Stomach (tissue), 9 donors: Measurements from ENCODE around the gene SWI5. TPM values are rescaled to one million over a fixed set of nuclear protein-coding genes. Genes with fewer than 3 reads are reported as not detected.

Experiments used
- DNase-seq, 2 donors: peaks; one replicate each; pipeline versions ENCODE4 v3.0.0 to v3.0.0-alpha.2; 2013 to 2019
- H3K27ac ChIP-seq, 5 donors: fragments of 200-600 bp in 4 of 5; sonication (generic) in 4 of 5; one replicate each; pipeline ENCODE4 v1.5.1; 2013 to 2019; ENCODE audit warnings: mild to moderate bottlenecking in 1 of 5, moderate library complexity in 1 of 5
- H3K27me3 ChIP-seq, 3 donors: fragments of 200-600 bp; sonication (generic); one replicate each; pipeline ENCODE4 v1.5.1; 2017 to 2019; ENCODE audit warnings: mixed run types in 1 of 3
- H3K36me3 ChIP-seq, 4 donors: fragments of 200-600 bp; sonication (generic); 1 replicate in 3 of 4; 2 replicates in 1 of 4; pipeline ENCODE4 v1.5.1; 2016 to 2019
- H3K4me1 ChIP-seq, 4 donors: fragments of 200-600 bp; sonication (generic); one replicate each; pipeline ENCODE4 v1.5.1; 2016 to 2019
- H3K4me3 ChIP-seq, 4 donors: fragments of 200-600 bp; sonication (generic) in 3 of 4; one replicate each; pipeline ENCODE4 v1.5.1; 2016 to 2019; ENCODE audit warnings: mild to moderate bottlenecking in 1 of 4
- H3K9me3 ChIP-seq, 4 donors: fragments of 200-600 bp; sonication (generic); one replicate each; pipeline ENCODE4 v1.5.1; 2016 to 2019
- CTCF ChIP-seq, 7 experiments: fragments of 450-650 bp in 4 of 7; fragments of 200-600 bp in 3 of 7; sonication (generic) in 3 of 7; IDR thresholded peaks; one replicate each; pipeline ENCODE4 v1.5.1; 2016 to 2019; ENCODE audit warnings: antibody characterized with exemption in 7 of 7, control low read depth in 2 of 7, mild to moderate bottlenecking in 1 of 7
- EP300 ChIP-seq: sonication (generic); formaldehyde crosslinking; IDR thresholded peaks from one replicate; pipeline ENCODE4 v1.6.1; 2017; ENCODE audit warnings: antibody characterized with exemption
- POLR2A ChIP-seq, 4 donors: fragments of 450-650 bp; IDR thresholded peaks; one replicate each; pipeline ENCODE4 v1.6.1; 2016; ENCODE audit warnings: antibody characterized with exemption in 4 of 4, control low read depth in 2 of 4, mild to moderate bottlenecking in 1 of 4, moderate library complexity in 1 of 4
- POLR2AphosphoS5 ChIP-seq, 3 donors: sonication (generic); formaldehyde crosslinking; IDR thresholded peaks; one replicate each; pipeline ENCODE4 v1.6.1; 2016; ENCODE audit warnings: antibody characterized with exemption in 3 of 3
- WGBS, 5 donors: extraction: QIAGEN DNeasy Blood & Tissue Kit in 3 of 5; methylation state at CpG; one replicate each; pipeline versions ENCODE4 v1.1.5 to v1.1.7; 2013 to 2018; 5-methylcytosine and 5-hydroxymethylcytosine counted together
- intact Hi-C: fragments of 100-400 bp; cut with DNase I; formaldehyde crosslinking; loops from one replicate; pipeline ENCODE4 v1.15.1; 2023; ENCODE audit warnings: low total_unique reads
- polyA plus RNA-seq, 3 donors: library from polyadenylated mRNA; stranded (reverse); fragments of 200-250 nt; gene quantifications; one replicate each; pipeline ENCODE4 v1.2.3, GENCODE V29; 2013
- total RNA-seq, 5 donors: library from RNA; depleted of rRNA; stranded (reverse); fragments of >200 nt; gene quantifications; one replicate each; pipeline versions ENCODE4 v1.1.0 to v1.2.3, GENCODE V29; 2014 to 2016
- donor health status: healthy with polysubstance abuse.
- donor health status: Bipolar disorder and iron deficiency.
- donor health status: healthy.

Gene SWI5
- total and polyA plus RNA-seq, 8 donors, result 8.1 to 61.3 (median 32.9) TPM; not detected in 2

- H3K27ac ChIP-seq, result no peak overlapping the region
- no peaks in the 10 kb centered on the region for H3K27me3 ChIP-seq
- no peaks in the 10 kb centered on the region for H3K4me1 ChIP-seq
- 75 to 85% (median 81%) methylated on average over 11 to 22 of the region's 22 CpGs for WGBS, 5 donors
- no peaks in the 10 kb centered on the region for H3K36me3 ChIP-seq
- no peak overlapping the region for H3K4me3 ChIP-seq
- DNase-seq, result no peak
- TF ChIP-seq POLR2A (IDR thresholded peaks at IDR 0.05) (no peak), POLR2AphosphoS5 (IDR thresholded peaks at IDR 0.05) (no peak), CTCF (IDR thresholded peaks at IDR 0.05) (no peak), EP300 (no peak)
- intact Hi-C loops, result no loop called here
- no peaks in the 10 kb centered on the region for H3K9me3 ChIP-seq
These were observed 43.3 kb upstream of the SWI5 start for GRCh38 chr9:128232528-128233428.

GRCh38 chr9:128233817-128234406 lies 42.2 kb upstream of the SWI5 start:
- no peak for TF ChIP-seq EP300
- TF ChIP-seq POLR2AphosphoS5 (IDR thresholded peaks at IDR 0.05), result no peak
- no peak for TF ChIP-seq POLR2A (IDR thresholded peaks at IDR 0.05)
- TF ChIP-seq CTCF (IDR thresholded peaks at IDR 0.05), result no peak
- 81 to 88% (median 83%) methylated on average over 22 to 28 of the region's 28 CpGs for WGBS, 5 donors
- Histone ChIP-seq H3K4me1 (no peaks in the 10 kb centered on the region), H3K27ac (no peak overlapping the region), H3K4me3 (no peak overlapping the region), H3K27me3 (no peaks in the 10 kb centered on the region), H3K36me3 (no peaks in the 10 kb centered on the region), H3K9me3 (no peaks in the 10 kb centered on the region)
- no peak for DNase-seq
- intact Hi-C loops, result no loop called here

- H3K27me3 ChIP-seq, result peaks cover 0 to 31% (median 10%) of the 10 kb centered on the region in 3 donors
- DNase-seq, result no peak
- 80 to 92% (median 85%) methylated on average over 4 of the region's 4 CpGs for WGBS, 5 donors
- peak overlapping the region in 2 of 5 donors; percentile 8 to 73 for H3K27ac ChIP-seq
- H3K4me3 ChIP-seq, result no peak overlapping the region
- no peaks in the 10 kb centered on the region for H3K9me3 ChIP-seq
- TF ChIP-seq CTCF (IDR thresholded peaks at IDR 0.05), result no peak
- TF ChIP-seq POLR2A (IDR thresholded peaks at IDR 0.05), result no peak
- no peak for TF ChIP-seq POLR2AphosphoS5 (IDR thresholded peaks at IDR 0.05)
- TF ChIP-seq EP300, result no peak
- H3K36me3 ChIP-seq, result peaks cover 0 to 5% (median 0%) of the 10 kb centered on the region in 4 donors
- H3K4me1 ChIP-seq, result peaks cover 6 to 23% (median 18%) of the 10 kb centered on the region in 4 donors
- intact Hi-C loops, result no loop called here
These were observed 34.0 kb upstream of the SWI5 start for GRCh38 chr9:128242124-128242523.

- Histone ChIP-seq H3K27me3 (peaks cover 0 to 31% (median 10%) of the 10 kb centered on the region in 3 donors), H3K4me3 (no peak overlapping the region), H3K27ac (peak overlapping the region in 3 of 5 donors; percentile 8 to 73 (median 69)), H3K36me3 (peaks cover 0 to 5% (median 0%) of the 10 kb centered on the region in 4 donors), H3K4me1 (peaks cover 6 to 23% (median 18%) of the 10 kb centered on the region in 4 donors), H3K9me3 (no peaks in the 10 kb centered on the region)
- TF ChIP-seq EP300, result no peak
- intact Hi-C loops, result no loop called here
- peak in 1 of 2 donors; percentile 60 for DNase-seq
- 47 to 62% (median 57%) methylated on average over 3 to 7 of the region's 7 CpGs for WGBS, 5 donors
These were observed 33.3 kb upstream of the SWI5 start for GRCh38 chr9:128242828-128243214.
